ENCODE measurements around the gene RCAN2.
A peak's percentile ranks its signal among the peaks of the same experiment; 100 is the strongest.

The RCAN2 gene

GRCh38 chr6:46258249-46258648 is 233.0 kb downstream of the RCAN2 start:
- no peak for DNase-seq (ENCODE audit: low read depth in 2 of 2)

- DNase-seq (ENCODE audit: low read depth in 2 of 2), result no peak
Observed at GRCh38 chr6:46255528-46255927, 235.7 kb downstream of the RCAN2 start.

GRCh38 chr6:46254946-46255345 is 236.3 kb downstream of the RCAN2 start:
- DNase-seq (ENCODE audit: low read depth in 2 of 2), result no peak

GRCh38 chr6:46254331-46254730 is 236.9 kb downstream of the RCAN2 start:
- peak in 1 of 2 experiments; percentile 6 for DNase-seq (ENCODE audit: low read depth in 2 of 2)

GRCh38 chr6:46251583-46252339 is 239.5 kb downstream of the RCAN2 start:
- no peak for DNase-seq (ENCODE audit: low read depth in 2 of 2)

DNA sequence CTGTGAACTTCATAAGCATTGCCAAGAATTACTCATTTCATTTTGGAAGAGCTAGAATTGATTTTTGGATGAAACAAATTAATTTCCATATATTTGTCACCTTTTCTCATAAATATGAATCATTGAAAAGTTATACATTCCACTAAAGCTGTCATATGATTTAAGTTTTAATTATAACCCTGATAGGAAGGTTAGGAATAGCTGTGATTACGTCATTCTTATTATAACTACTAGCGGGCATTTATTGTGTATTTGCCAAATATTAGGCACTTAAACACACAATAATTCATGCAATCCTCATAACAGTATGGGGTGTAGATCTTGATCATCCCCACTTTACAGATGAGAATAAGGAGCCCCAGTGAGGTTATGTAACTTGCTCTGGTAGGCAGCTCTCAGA is 243.1 kb downstream of the RCAN2 start:
- DNase-seq (ENCODE audit: low read depth in 2 of 2), result no peak

- DNase-seq (ENCODE audit: low read depth in 2 of 2), result no peak
Observed at GRCh38 chr6:46246727-46247126, 244.5 kb downstream of the RCAN2 start.

DNA sequence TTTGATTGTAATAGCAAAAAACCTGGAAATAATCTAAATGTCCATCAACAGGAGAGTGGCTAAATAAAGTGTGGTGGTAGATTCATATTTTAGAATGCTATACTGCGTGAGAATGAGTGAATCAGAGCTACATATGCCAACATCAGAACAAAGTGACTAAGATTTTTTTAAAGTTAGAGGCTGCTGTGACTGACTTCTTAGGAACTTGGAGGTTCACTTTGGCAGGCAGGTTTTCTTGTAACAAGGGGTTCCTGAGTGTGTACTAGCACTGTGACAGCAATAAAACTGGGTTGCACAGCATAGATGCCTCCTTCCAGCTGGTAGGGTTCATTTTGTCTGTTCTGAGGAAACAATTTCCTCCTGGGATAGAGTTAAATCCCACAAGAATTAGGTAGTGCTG is 245.2 kb downstream of the RCAN2 start:
- DNase-seq (ENCODE audit: low read depth in 2 of 2), result no peak

GRCh38 chr6:46244670-46245069 is 246.6 kb downstream of the RCAN2 start:
- DNase-seq (ENCODE audit: low read depth in 2 of 2), result no peak

DNA sequence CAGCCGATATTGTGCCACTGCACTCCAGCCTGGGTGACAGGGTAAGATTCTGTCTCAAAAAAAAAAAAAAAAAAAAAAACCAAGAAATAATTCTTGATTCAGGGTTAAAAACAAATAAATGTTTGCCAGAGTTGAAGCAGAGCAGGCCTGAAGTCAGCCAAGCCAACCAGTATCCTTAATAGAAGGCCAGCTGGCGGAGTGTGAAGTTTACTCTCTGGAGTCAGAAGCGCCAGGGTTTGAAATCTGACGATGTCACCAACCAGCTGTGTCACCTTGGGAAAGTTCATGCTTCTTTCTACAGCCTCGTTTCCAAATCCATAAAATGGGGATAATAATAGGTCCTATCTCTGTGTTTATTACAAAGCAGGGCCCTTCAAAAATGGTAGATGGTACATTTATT is 247.5 kb downstream of the RCAN2 start:
- no peak for DNase-seq (ENCODE audit: low read depth in 2 of 2)

DNA sequence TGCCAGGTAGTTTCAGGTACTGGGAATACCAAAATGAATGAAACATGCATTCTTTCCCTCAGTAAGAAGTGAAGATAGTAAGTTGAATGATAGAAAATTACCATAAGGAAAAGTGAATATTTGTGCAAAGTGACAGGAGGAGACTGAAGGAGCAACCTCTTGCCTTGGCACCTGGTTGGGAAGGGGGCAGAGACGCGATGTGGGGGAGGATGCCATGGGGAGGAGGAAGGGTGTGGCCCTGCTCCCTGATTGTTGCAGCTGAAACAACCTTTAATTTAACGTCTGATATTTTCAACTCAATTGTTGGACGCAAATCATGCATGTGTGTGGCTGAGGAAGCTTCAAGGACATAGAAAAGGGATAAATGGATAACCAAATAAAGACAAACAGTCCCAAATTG is 248.3 kb downstream of the RCAN2 start:
- no peak for DNase-seq (ENCODE audit: low read depth in 2 of 2)

GRCh38 chr6:46240866-46241565 is 250.2 kb downstream of the RCAN2 start:
- DNase-seq (ENCODE audit: low read depth in 2 of 2), result no peak

DNA sequence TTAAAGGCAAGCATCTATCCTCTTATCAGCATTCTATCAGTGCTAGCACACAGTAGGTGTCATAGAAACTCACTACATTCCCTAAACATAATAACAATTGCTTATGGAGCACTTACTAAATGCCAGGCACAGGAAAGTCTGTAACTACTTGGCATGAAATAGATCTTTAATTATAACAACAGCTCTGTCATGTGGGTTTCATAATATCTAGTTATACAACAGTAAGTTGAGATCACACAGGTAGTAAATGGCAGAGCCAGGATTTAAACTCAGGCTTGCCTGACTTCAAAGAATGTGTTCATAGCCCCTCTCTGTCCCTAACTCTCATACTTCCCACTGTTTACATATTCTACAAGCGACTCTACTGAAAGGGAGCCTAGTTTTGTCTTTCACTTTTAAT is 254.5 kb downstream of the RCAN2 start:
- DNase-seq (ENCODE audit: low read depth in 2 of 2), result no peak

GRCh38 chr6:46235242-46235641 is 256.0 kb downstream of the RCAN2 start:
- no peak for DNase-seq (ENCODE audit: low read depth in 2 of 2)

- no peak for DNase-seq (ENCODE audit: low read depth in 2 of 2)
Observed at GRCh38 chr6:46234700-46235099, 256.5 kb downstream of the RCAN2 start.

- DNase-seq (ENCODE audit: low read depth in 2 of 2), result no peak
Observed at GRCh38 chr6:46234156-46234556, 257.1 kb downstream of the RCAN2 start.

- DNase-seq (ENCODE audit: low read depth in 2 of 2), result no peak
Observed at GRCh38 chr6:46233129-46233528, 258.1 kb downstream of the RCAN2 start.

DNA sequence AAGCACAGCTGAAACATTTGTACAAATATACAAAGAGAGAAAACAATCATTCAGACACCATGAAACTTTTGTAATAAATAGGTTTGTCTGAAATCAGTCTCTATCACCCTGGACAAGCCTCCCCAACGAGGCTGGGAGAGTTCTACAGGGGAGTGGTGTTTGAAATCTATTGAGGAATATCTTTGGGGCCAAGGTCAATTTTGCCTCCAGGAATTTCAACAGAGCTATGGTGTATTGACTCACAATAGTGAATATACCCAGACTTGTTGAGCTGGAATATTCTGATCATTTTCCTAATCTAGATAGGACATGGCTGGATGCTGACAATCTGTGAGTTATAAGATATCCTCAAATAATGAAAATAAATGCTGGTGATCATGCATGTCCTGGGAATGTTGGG is 269.0 kb downstream of the RCAN2 start:
- no peak for DNase-seq (ENCODE audit: low read depth in 2 of 2)

GRCh38 chr6:46221222-46221793 is 269.9 kb downstream of the RCAN2 start:
- peak; percentile 8 to 10 for DNase-seq (ENCODE audit: low read depth in 2 of 2)

GRCh38 chr6:46220352-46221221 is 270.7 kb downstream of the RCAN2 start:
- DNase-seq (ENCODE audit: low read depth in 2 of 2), result no peak

DNA sequence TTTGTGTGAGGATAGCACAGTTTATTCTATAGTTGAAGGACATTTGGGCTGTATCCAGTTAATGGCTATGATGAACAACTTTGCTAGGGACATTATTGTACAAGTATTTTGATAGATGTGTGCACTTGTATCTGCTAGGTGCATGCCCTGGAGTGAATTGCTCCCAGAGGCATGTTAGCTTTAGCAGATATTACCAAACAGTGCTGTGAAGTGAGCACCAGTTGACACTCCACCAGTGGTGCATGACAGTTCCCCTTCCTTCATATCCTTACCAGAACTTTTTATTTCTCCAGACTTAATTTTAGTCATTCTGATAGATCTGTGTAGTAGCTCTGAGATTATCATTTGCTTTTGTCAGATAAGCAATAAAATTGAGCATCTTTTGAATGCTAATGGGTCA is 271.6 kb downstream of the RCAN2 start:
- no peak for DNase-seq (ENCODE audit: low read depth in 2 of 2)

- no peak for DNase-seq (ENCODE audit: low read depth in 2 of 2)
Observed at GRCh38 chr6:46218457-46218856, 272.8 kb downstream of the RCAN2 start.

Measured in fibroblast of skin of left biceps (primary cell).